LHCN-M2 (cell line): ENCODE data around the gene CDK17. TPM values are rescaled to one million over a fixed set of nuclear protein-coding genes. Genes with fewer than 3 reads are reported as not detected.
A peak's percentile ranks its signal among the peaks of the same experiment; 100 is the strongest.

Experiments used
- DNase-seq: peaks from one replicate; pipeline ENCODE4 v3.0.0-alpha.2; 2012; ENCODE audit warnings: low read depth
- total RNA-seq: library from RNA; depleted of rRNA; stranded (reverse); fragments of >200 nt; gene quantifications from 2 replicates; pipeline ENCODE4 v1.2.3, GENCODE V29; 2014; rRNA removed

Gene CDK17
- total RNA-seq, 1 experiment from 2014 or later: 73.7 TPM

- DNase-seq: no peak
These were observed 160.3 kb downstream of the CDK17 start for GRCh38 chr12:96239711-96240635.

GRCh38 chr12:96238336-96239047 lies 161.7 kb downstream of the CDK17 start:
- no peak for DNase-seq

GRCh38 chr12:96237465-96238077 lies 162.7 kb downstream of the CDK17 start:
- DNase-seq: peak; percentile 97

GRCh38 chr12:96237035-96237434 lies 163.2 kb downstream of the CDK17 start:
- no peak for DNase-seq

GRCh38 chr12:96236221-96236822 lies 163.9 kb downstream of the CDK17 start:
- no peak for DNase-seq

GRCh38 chr12:96235484-96235826 lies 164.8 kb downstream of the CDK17 start:
- no peak for DNase-seq

- DNase-seq: no peak
These were observed 165.4 kb downstream of the CDK17 start for GRCh38 chr12:96234591-96235483.

- peak; percentile 94 for DNase-seq
These were observed 166.2 kb downstream of the CDK17 start for GRCh38 chr12:96233939-96234461.

- DNase-seq: no peak
These were observed 167.1 kb downstream of the CDK17 start for GRCh38 chr12:96233168-96233567.

- DNase-seq: no peak
These were observed 169.6 kb downstream of the CDK17 start for GRCh38 chr12:96230646-96231045.

- no peak for DNase-seq
These were observed 171.5 kb downstream of the CDK17 start for GRCh38 chr12:96228566-96229248.

Other genes with a start within 250 kb of the CDK17 start
- gene ELK3, start 206.1 kb downstream of the CDK17 start, total RNA-seq: 90.2 and 105 TPM in 2 replicates
- gene CFAP54, start 89.1 kb upstream of the CDK17 start, total RNA-seq: 1.1 and 3.4 TPM in 2 replicates